HG02970 (cell line): ENCODE data around the gene CENPE.
"Not testable (repeated sequence)": the region's sequence is repeated elsewhere in the genome, so short reads cannot be mapped to it uniquely, and the experiment has no call there.

Experiments
- ATAC-seq: cut with Tn5 transposase; IDR thresholded peaks from one replicate; pipeline ENCODE4 v1.9.1; 2021; ENCODE audit warnings: mild to moderate bottlenecking, moderate library complexity, moderate number of reproducible peaks; ENCODE audit not compliant: unreplicated experiment, low FRiP score

CENPE gene, protein sequence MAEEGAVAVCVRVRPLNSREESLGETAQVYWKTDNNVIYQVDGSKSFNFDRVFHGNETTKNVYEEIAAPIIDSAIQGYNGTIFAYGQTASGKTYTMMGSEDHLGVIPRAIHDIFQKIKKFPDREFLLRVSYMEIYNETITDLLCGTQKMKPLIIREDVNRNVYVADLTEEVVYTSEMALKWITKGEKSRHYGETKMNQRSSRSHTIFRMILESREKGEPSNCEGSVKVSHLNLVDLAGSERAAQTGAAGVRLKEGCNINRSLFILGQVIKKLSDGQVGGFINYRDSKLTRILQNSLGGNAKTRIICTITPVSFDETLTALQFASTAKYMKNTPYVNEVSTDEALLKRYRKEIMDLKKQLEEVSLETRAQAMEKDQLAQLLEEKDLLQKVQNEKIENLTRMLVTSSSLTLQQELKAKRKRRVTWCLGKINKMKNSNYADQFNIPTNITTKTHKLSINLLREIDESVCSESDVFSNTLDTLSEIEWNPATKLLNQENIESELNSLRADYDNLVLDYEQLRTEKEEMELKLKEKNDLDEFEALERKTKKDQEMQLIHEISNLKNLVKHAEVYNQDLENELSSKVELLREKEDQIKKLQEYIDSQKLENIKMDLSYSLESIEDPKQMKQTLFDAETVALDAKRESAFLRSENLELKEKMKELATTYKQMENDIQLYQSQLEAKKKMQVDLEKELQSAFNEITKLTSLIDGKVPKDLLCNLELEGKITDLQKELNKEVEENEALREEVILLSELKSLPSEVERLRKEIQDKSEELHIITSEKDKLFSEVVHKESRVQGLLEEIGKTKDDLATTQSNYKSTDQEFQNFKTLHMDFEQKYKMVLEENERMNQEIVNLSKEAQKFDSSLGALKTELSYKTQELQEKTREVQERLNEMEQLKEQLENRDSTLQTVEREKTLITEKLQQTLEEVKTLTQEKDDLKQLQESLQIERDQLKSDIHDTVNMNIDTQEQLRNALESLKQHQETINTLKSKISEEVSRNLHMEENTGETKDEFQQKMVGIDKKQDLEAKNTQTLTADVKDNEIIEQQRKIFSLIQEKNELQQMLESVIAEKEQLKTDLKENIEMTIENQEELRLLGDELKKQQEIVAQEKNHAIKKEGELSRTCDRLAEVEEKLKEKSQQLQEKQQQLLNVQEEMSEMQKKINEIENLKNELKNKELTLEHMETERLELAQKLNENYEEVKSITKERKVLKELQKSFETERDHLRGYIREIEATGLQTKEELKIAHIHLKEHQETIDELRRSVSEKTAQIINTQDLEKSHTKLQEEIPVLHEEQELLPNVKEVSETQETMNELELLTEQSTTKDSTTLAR (N-terminal part only)

DNA sequence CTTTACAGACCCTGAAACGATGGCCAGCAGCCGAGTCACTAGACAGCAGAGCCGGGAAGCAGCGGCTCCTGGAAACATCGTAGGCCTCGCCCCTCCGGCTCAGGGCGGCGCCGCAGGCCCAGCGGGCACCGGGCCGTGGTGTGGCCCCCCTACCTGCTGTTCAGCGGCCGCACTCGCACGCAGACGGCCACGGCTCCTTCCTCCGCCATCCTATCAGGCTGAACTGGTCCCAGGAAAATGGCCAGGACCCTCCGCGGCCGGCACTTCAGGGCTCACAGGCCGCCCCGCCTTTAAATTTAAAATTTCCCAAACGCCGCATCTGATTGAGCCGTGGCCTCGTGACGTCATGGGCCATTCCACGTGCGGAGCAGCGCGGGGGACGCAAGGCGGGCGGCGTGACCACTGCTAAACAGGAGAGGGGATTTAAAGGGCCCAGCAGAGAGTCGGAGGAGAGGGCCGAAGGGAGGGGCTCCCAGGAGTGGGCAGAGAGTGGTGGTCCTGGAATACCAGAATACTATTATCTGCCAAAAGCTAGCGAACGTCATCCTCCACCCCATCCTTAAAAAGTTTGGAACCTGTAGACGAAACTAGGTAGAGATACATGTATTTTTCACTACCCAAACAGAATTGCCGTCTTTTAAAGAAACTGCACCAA is at the start of gene CENPE:
TSS of gene CENPE (minus strand) at position 233 of the 655 bp plus-strand sequence. CDS start at position 209, 24 bp downstream.
- ATAC-seq, result peak; percentile 97

DNA sequence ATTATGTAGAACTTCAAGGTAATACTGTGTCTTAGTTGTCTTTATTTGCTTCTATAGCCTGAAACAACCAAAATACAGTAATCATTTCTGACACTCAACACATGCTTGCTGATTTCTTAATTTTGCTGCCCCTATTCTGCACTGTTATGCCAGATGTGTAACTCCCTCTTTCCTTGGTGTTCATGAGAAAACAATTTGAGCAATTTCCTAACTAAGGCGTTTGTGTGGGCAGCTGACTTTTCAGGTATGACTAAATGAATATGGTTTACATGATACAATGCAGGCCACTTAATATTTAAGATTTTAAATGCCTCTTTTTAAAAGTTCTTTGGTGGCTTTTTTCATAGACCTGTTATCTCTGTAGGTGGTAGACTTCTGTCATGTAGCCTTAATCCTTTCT is 46.1 kb upstream of the CENPE start:
- ATAC-seq, result no peak

DNA sequence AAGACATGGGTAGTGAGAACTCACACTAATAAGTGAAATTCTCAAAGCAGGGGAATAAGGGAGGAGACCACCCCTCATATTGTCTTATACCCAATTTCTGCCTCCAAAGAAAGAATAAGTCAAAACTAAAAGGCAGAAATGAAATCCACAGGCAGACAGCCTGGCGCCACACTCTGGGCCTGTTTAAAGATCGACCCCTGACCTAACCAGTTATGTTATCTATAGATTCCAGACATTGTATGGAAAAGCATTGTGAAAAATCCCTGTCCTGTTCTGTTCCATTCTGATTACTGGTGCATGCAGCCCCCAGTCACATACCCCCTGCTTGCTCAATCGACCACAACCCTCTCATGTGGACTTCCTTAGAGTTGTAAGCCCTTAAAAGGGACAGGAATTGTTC is 32.8 kb upstream of the CENPE start:
- ATAC-seq, result not testable (repeated sequence)

DNA sequence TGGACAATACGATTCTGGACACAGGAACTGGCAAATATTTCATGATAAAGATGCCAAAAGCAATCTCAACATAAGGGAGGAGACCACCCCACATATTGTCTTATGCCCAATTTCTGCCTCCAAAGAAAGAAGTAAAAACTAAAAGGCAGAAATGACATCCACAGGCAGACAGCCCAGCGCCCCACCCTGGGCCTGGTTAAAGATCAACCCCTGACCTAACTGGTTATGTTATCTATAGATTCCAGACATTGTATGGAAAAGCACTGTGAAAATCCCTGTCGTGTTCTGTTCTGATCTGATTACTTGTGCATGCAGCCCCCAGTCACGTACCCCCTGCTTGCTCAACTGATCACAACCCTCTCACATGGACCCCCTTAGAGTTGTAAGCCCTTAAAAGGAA is 25.4 kb upstream of the CENPE start:
- not testable (repeated sequence) for ATAC-seq

DNA sequence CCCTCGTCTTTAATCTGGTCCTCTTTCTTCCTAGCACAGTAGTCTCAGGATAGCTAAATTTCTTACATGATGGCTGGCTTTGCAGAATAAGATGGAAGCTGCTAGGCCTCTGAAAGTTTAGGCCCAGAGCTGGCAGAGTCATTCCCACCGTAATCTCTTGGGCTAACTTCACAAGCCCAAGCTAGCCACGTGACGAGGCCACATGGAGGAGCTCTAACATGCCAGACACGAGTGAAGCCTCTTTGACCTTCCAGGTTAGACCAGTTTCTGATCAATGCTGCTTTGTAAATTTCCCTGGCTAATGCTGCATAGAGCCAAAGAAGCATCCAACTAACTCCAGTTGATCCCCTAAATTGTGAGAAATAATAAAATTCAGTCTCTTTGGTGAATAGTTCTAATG is 9.5 kb upstream of the CENPE start:
- no peak for ATAC-seq

DNA sequence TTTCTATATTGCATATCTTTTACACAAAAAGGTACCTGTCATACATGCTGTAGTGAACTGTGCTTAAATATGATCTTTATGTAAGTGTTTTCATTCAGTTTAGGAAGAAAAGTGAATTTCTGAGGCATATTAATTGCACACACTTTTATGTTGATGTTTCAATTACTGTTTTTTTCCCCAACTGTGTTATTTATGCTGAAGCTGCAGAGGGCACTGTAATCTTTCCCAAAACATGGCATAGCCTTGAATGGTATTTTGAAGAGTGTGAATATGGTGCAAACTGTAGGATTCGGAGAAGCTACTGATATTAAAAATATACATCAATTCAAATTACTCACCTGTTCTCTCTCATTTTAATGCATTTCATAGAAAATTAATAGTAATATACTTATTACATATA is 6.0 kb upstream of the CENPE start:
- ATAC-seq, result no peak

DNA sequence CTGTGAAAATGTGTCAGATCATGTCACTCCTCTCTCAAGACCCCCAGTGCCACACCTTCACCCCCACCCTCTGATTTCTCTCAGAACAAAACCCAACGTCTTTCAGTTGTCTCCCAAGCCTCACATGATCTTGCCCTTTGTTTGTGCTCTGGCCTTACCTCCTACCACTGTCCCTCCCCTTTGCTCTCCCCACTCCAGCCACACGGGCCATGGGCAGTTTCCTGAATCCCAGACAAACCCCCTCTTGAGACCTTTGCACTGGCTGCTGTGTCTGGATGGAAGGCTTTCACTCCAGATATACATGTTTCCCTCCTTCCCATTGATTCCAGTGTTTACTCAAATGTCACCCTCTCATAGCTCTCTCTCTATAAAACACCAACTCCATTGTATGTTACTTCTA is 3.6 kb upstream of the CENPE start:
- ATAC-seq, result no peak

DNA sequence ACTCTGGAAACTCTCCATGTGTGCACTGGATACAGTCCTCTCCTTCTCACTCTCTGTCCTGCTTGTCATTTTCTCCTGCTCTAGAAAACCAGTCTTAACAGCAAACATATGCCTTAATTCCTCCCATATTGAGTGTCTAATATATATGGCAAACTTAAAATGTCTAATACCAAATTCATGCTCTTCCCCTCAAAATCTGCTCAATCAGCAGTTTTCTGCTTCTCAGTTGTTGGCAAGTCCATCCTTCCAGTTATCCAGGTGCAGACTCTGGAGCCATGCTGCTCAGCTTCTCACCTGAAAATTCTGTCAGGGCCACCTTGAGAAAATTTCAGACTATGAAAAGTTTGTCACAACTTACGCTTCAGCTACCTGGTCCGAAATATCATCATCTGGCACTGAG is 3.1 kb upstream of the CENPE start:
- no peak for ATAC-seq

DNA sequence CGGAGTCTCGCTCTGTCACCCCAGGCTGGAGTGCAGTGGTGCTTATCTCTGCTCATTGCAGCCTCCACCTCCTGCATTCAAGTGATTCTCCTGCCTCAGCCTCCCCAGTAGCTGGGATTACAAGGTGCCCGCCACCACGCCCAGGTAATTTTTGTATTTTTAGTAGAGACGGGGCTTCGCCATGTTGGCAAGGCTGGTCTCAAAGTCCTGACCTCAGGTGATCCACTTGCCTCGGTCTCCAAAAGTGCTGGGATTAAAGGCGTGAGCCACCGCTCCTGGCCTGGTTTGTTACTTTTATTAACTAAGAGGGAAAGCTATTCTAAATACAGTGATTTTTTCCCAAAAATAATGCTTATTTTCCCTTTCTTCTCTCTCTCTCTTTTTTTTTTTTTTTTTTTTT is 866 bp upstream of the CENPE start:
- no peak for ATAC-seq

DNA sequence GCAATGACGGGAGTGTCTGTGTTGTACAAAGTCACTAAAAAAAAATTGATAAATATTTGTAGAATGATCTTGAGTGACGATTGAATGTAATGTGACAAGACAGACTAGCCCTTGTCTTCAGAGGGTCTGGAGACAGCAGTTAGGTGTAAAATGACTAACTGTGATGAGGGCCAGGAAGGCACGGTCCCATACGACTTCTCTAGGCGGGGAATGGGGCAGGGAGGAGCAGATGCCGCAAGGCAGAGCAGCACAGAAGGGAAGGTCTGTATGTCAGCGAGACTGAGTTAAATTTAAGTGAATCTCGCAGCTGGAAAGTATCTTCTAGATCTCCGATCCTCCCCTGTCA is 405 bp downstream of the CENPE start:
- peak; percentile 35 for ATAC-seq

DNA sequence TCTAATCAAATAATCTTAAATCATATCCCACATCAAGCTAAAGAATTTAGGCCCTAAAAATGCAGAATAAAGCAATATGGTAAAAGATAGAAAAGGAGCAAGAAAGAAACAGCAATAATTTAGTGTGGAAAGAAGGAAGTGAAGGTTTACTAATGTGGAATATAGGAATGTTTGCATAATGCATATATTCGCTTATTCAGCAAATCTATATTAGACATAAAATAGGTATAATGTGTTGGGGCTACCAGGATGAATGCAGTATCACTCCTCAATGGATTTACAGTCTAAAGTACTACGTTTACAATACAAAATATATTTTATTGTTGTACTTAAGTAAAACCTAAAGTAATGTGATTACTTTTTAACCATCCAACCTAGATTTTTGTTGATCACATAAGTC is 4.7 kb downstream of the CENPE start:
- ATAC-seq, result no peak

DNA sequence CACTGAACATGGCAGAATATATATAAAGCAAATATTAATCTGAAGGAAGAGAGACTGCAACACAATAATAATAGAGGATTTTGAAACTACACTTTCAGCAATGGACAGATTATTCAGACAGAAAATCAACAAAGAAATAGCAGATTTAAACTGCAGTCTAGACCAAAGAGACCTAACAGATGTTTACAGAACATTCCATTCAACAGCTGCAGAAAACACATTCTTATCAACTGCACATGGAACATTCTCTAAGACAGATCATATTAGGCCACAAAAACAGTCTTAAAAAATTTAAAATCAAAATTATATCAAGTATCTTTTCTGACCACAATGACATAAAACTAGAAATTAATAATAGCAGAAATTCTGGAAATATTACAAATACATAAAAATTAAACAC is 27.1 kb downstream of the CENPE start:
- no peak for ATAC-seq

DNA sequence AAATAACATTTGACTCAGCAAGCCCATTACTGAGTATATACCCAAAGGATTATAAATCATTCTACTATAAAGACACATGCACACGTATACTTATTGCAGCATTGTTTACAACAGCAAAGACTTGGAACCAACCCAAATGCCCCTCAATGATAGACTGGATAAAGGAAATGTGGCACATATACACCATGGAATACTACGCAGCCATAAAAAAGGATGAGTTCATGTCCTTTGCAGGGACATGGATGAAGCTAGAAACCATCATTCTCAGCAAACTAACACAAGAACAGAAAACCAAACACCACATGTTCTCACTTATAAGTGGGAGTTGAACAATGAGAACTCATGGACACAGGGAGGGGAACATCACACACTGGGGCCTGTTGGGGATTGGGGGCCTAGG is 28.4 kb downstream of the CENPE start:
- ATAC-seq, result not testable (repeated sequence)

DNA sequence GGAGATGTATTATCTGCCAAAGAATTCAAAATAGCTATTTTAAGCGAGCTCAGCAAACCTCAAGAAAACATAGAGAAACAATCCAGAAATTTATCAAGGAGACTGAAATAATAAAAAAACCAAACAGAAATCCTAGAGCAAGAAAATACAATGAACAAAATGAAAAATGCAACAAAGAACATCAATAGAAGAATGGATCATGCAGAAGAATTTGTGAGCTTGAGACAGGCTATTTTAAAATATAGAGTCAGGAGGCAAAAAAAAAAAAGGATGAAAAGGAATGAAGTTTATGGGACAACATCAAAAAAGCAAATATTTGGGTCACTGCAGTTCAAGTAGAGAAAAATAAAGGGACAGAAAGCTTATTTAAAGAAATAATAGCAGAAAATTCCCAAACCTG is 29.1 kb downstream of the CENPE start:
- no peak for ATAC-seq

DNA sequence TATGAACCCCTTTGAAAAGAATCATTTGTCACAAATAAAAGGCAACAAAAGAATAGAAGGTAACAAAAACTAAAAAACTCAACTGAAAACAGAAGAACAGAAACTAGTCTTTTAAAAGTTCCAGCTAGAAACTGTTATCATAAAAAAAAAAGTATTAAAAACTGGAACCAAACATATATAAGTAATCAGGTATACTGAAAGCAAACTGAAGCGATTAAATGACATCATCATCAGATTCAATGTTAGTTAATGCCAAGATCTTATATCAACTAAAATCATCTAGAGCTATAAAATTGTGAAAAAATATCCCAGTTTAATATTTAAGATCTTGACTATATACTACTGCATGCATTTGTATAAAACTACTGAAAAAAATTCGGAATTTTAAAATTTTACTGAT is 36.0 kb downstream of the CENPE start:
- ATAC-seq, result no peak

DNA sequence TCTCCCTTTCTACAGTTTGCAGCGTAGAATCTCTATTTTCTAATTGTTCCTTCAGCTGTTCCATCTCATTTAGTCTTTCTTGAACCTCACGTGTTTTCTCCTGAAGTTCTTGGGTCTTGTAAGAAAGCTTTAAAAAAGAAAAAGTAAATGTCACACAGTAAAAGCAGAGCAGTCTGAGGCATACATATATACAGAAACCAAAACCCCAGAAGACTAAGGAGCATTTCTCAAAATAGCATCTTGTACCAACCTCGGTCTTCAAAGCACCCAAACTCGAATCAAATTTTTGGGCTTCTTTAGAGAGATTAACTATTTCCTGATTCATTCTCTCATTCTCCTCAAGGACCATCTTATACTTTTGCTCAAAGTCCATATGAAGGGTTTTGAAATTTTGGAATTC is 39.4 kb downstream of the CENPE start:
- ATAC-seq, result no peak

DNA sequence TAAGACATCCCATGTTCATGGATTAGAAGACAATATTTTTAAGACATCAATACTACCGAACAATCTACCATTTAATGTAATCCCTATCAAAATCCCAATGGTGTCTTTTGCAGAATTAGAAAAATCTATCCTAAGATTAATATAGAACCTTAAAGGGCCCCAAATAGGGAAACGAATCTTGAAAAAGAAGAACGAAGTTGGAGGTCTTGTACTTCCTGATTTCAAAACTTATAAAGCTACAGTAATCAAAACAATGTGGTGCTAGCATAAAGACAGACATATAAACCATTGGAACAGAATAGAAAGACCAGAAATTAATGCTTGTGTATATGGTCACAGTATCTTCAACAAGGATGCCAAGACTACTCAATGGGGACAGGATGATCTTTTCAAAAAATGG is 42.0 kb downstream of the CENPE start:
- ATAC-seq, result no peak

DNA sequence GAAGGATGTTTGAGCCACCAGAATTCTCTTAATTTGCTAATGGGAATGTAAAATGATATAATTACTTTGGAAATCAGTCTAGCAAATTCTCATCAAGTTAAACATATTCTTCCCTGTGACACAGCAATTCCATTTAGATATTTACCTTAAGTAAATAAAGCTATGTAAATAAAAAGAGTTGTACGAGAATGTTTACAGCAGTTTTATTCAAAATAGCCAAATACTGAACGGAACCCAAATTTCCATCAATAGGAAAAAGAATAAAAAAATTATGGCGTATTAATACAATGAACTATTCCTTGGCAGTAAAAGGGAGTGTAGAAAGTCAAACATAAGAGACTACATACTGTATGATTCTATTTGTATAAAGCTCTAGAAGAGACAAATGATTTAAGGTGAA is 45.8 kb downstream of the CENPE start:
- ATAC-seq, result no peak

DNA sequence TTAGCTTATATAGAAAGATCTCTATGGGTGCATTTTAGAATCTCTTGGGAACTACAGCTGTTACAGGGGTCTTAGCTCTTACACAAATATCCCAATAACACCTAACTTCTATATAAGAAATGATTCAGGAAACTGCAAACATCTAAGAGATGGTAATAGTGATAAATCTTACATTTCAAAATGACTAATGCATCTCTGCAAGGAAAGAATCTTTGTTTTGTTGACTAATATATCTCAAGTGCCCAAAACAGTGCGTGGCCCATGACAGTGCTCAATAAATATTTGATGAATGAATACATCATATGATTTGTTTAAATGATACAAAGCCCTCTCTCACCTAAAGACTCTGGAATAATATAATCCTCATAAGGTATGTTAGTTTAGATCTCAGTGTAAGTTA is 47.5 kb downstream of the CENPE start:
- no peak for ATAC-seq

DNA sequence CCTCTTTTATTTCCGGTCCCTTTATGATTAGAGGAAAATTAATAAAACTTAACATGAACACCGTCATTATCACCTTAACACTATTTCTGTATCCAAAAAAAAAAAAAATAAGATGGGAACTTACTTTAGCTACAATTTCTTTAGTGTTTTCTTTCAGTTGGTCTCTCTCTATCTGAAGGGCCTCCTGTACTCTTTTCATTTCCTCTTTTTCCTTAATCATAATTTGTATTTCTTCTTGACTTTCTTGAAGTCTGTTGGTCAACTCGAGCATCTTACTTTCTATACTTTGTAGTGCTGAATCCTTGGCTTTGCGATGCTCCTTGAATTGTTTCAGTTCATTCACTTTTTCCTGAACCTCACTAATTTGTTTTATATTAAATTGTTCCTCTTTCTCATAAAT is 53.2 kb downstream of the CENPE start:
- no peak for ATAC-seq
